ENCODE results near the gene GJA8. TPM values are rescaled to one million over a fixed set of nuclear protein-coding genes. Genes with fewer than 3 reads are reported as not detected.

The GJA8 gene
- not detected in 2 replicates for total RNA-seq

GRCh38 chr1:147902253-147902845, at the start of gene GJA8:
Gene GJA8 (plus strand): TSS chr1:147902795. CDS start chr1:147907956, 5,161 bp downstream.

GRCh38 chr1:147928236-147929132, 25.9 kb downstream of the GJA8 start, which contains the start of gene GPR89B:
Gene GPR89B (plus strand): TSS chr1:147928420. CDS start chr1:147928537, 117 bp downstream.

Other genes with a start within 250 kb of the GJA8 start
- 5.0 and 6.2 TPM in 2 replicates for gene ACP6, start 232.3 kb upstream of the GJA8 start, total RNA-seq
- gene GJA5, start 142.2 kb upstream of the GJA8 start, total RNA-seq = 0.57 TPM in 1 of 2 replicates, not detected in the other
- gene GPR89B, start 25.6 kb downstream of the GJA8 start, total RNA-seq = 14.2 and 30.1 TPM in 2 replicates
- 3.9 and 4.4 TPM in 2 replicates for gene NBPF11, start 249.5 kb downstream of the GJA8 start, total RNA-seq

Data from placental pericyte (primary cell).